ENCODE measurements around the gene ZYX.

GRCh38 chr7:143426479-143427142 lies 45.5 kb downstream of the ZYX start:
- TF ChIP-seq PATZ1 (CRISPR knock-in tag; IDR thresholded peaks at IDR 0.05; ENCODE audit: borderline replicate concordance) (no peak), ZFP3 (CRISPR knock-in tag; IDR thresholded peaks at IDR 0.05) (no peak), RARB (CRISPR knock-in tag; IDR thresholded peaks at IDR 0.05) (no peak), ZFP30 (CRISPR knock-in tag; IDR thresholded peaks at IDR 0.05) (no peak), CREB5 (CRISPR knock-in tag; IDR thresholded peaks at IDR 0.05; ENCODE audit: low read depth) (no peak), ARNTL (CRISPR knock-in tag; IDR thresholded peaks at IDR 0.05; ENCODE audit: borderline replicate concordance, low read depth) (no peak), PPARA (CRISPR knock-in tag; IDR thresholded peaks at IDR 0.05; ENCODE audit: borderline replicate concordance) (no peak), TSHZ2 (CRISPR knock-in tag; IDR thresholded peaks at IDR 0.05) (no peak), ZNF70 (CRISPR knock-in tag; IDR thresholded peaks at IDR 0.05) (no peak)

Data from SK-N-SH treated with all-trans-retinoic acid at 6 μM for 48 hours (cell line).